ENCODE measurements around the gene KDM4B. TPM values are rescaled to one million over a fixed set of nuclear protein-coding genes. Genes with fewer than 3 reads are reported as not detected.

KDM4B gene
- total RNA-seq, 2 donors from 2014 or later, result 21.0 to 44.8 TPM

DNA sequence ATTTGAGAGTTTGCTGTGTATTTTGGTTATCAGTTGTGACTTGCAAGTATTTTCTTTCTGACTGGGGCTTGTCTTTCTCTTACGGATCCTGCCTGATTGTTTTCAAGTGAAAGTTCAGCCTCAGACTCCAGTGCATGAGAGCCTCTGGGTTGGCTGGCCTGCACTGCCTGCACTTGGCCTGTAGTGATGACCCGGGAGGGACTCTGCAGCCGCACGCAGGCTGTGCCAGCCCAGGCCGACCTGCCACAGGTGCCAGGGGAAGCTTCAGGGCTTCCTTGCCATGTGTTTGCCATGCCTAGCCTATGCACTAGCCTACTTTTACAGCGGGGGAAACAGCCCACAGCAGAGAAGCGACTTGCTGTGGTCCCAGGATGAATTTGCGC is 77.0 kb downstream of the KDM4B start:
- no peak for ATAC-seq
- DNase-seq (ENCODE audit: low spot score in 2 of 2), result no peak
- H3K27ac Mint-ChIP-seq, result peak overlapping the region in 1 of 2 donors; percentile 44
- no peaks in the 10 kb centered on the region for H3K36me3 Mint-ChIP-seq
- H3K9me3 Mint-ChIP-seq, result no peaks in the 10 kb centered on the region

DNA sequence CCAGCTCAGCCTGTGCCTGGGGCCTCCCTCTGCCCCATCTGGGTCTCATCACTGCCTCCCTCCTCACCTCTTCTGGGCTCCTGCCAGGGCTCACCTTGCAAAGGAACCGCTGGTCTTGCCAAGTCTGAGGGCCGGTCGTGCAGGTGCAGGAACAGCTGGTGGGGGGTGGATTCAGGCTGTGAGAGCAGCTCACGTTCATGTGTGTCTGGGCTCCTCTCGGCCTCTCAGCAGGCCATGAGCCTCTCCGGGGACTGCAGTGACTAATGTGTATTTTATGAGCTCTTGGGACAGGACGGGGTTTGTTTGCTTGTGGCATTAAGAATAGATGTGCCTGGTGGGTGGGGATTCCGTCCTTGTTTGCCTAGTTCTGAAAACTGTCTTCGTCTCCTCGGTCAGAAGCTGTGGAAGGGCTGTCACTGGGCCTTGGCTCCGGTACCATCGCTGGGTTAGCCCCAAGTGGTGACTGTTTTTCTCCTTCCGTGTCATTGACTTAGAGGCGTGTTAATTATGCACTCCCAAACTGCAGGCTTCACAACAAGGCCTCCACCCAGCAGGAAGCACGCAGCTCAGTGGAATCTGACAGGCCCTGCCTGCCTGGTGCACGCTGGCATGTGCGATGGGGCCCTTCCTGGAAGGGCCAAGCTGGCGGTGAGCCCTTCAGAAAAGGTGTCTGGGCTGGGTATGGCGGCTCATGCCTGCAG is 77.6 kb downstream of the KDM4B start:
- Mint-ChIP-seq H3K27ac (peak overlapping the region; percentile 44), H3K9me3 (no peaks in the 10 kb centered on the region), H3K36me3 (no peaks in the 10 kb centered on the region)
- DNase-seq (ENCODE audit: low spot score in 2 of 2) (no peak), ATAC-seq (no peak)

DNA sequence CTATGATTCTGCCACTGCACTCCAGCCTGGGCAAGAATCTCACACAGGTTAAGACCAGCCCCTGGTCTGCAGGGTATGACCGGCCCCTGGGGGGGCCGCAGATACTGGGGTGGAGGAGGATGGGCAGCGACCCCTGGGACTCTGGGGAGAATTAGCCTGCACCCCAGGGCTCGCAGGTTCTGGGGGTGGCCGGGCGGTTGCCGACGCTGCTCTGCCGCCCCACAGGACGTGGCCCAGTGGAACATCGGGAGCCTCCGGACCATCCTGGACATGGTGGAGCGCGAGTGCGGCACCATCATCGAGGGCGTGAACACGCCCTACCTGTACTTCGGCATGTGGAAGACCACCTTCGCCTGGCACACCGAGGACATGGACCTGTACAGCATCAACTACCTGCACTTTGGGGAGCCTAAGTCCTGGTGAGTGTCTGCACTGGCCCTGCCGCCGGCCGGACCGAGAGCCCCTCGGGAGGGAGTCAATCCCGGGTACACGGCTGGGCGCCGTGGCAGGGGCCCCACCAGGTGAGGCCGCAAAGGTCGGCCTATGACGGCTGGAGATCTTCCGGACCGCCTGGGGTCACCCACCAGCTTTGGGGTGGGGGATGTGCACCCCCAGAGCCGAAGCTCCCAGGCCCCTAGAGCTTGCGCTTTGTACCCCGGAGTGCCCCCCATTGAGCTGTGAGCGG is 78.5 kb downstream of the KDM4B start:
- H3K27ac Mint-ChIP-seq, result no peak overlapping the region
- no peak for DNase-seq (ENCODE audit: low spot score in 2 of 2)
- H3K9me3 Mint-ChIP-seq, result no peaks in the 10 kb centered on the region
- no peaks in the 10 kb centered on the region for H3K36me3 Mint-ChIP-seq
- no peak for ATAC-seq

DNA sequence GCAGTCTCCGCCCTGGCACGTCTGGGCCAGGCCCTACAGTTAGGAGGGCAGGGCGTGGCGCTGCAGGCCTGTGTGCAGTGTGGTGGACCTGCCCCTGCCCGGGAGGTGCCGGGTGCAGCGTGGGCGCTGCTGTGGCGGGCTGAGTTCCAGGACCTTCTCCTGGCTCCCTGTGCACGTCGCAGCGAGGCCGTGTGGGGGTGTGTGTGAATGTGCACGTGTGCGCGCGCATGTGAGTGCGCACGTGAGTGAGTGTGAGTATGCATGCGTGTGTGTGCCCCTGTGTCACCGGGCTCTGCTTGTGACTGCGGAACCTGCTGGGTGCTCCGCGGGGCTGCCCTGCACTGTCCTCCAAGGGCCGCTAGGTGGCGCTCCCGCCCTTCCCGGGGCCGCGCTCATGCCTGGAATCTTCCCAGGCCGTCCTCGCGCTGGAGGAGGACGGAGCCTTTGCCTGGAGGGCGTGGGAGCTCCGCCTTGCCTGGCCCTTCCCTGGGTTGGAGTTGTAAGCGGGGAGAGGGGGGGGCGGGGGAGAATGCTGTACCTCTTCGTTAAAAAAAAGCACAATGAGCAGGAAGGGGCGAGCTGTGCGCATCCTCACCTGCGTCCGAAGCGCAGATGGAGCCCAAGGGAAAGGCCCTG is 79.3 kb downstream of the KDM4B start:
- H3K36me3 Mint-ChIP-seq, result no peaks in the 10 kb centered on the region
- H3K27ac Mint-ChIP-seq, result no peak overlapping the region
- H3K9me3 Mint-ChIP-seq, result no peaks in the 10 kb centered on the region
- DNase-seq (ENCODE audit: low spot score in 2 of 2) (peak in 1 of 2 donors; percentile 72), ATAC-seq (peak; percentile 80 to 85)

DNA sequence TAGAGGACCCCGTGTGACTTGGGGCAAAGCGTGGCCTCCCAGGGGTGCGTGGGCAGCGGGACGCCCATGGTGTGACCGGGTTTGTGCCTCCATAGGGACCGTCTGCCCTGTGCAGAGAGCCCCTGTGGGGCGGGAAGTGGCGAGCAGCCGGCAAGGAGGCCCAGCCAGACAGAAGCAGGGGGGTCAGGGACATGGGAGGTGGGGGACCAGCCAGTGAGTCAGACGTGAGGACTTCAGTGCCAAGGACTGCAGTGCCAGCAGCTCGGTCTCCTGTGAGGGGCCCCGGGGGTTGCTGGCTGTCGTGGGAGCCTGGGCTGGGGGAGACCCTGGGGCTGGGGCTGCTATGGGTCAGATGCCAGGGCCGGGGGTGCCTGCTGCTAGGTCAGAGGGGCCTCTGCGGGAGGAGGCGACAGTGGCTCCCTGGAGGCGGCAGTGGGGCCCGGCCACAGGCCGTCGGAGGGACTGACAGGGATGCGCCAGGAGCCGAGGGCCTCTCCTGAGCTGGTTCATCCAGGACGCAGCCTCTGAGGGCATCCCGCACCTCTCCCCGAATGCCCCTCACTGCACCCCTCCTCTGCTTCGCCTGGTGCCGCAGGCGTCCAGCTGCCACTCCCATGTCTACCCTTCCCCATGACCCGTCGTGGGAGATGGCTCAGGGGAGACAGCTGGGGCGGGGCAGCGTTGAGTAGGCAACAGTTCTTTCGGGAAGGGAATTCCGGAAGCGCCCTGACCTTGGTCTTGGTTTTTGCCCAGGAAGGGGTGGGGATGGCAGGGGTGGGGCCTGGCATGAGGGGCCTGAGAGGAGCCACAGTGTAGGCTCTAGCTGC is 80.0 kb downstream of the KDM4B start:
- Mint-ChIP-seq H3K36me3 (no peaks in the 10 kb centered on the region), H3K27ac (no peak overlapping the region), H3K9me3 (no peaks in the 10 kb centered on the region)
- DNase-seq (ENCODE audit: low spot score in 2 of 2) (no peak), ATAC-seq (no peak)

DNA sequence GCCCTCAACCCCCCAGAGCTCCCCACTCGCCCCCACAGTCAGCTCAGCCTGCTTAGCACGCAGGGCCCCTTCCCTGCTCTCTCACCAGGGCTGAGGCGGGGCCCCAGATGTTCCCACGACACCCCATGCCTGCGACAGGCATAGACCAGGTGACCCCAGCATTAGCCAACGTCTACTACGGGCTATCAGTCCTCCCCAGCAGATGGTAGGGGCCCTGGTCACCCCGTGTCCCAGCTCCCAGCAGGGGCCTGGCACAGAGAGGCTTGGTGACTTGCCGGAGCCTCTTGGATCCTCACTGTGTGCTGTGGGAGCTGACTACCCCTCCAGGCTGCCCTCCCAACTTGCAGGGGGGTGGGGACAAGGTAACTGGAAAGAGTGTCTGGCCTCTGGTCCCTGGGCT is 80.6 kb downstream of the KDM4B start:
- Mint-ChIP-seq H3K9me3 (no peaks in the 10 kb centered on the region), H3K27ac (no peak overlapping the region), H3K36me3 (no peaks in the 10 kb centered on the region)
- ATAC-seq (no peak), DNase-seq (ENCODE audit: low spot score in 2 of 2) (no peak)

DNA sequence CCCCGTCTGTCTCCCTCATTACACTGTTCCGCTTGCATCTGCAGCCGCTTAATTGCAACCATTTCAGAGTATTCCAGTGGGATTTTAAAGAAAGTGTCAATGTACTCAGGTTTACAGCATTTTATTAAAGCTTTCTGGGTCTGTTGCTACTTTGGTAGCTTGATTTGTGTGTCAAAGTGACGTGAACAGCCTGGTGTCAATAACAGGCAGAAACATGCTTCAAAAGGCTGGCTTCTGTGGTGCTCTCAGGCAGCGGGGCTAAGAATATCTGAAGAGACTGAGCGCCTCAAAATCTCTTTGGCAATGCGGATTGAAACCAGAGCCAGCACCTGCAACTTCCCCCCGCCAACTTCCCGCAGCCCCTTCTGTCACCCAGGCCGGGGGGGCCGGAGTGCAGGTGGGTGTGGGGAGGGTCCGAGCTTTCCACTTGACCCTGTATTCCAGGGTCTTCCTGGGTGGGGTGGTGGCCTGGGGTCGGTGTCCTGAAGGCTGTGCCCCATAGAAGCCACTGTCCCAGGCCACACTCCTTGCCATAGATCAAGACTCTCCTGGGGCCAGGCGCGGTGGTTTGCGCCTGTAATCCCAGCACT is 81.2 kb downstream of the KDM4B start:
- ATAC-seq, result no peak
- peak overlapping the region in 1 of 2 donors; percentile 29 for H3K27ac Mint-ChIP-seq
- no peaks in the 10 kb centered on the region for H3K36me3 Mint-ChIP-seq
- no peaks in the 10 kb centered on the region for H3K9me3 Mint-ChIP-seq
- no peak for DNase-seq (ENCODE audit: low spot score in 2 of 2)

DNA sequence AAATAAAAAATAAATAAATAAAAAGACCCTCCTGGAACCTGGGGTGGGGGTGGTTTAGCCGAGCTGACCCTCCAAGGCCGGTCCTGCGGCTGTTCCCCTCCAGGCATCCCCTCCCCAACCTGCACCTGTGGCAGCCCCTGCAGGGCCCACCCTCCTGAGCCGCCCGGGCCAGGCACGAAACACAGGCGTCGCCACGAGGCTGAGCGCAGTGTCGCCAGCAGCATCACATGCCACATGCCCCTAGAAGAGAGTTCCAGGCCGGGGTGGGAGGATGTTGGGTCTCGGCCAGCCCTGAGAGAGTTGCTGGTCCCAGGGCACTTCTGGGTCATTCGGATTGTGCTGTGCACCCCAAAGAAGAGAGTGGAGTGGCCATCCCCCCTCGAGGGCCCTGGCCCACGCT is 82.0 kb downstream of the KDM4B start:
- ATAC-seq (no peak), DNase-seq (ENCODE audit: low spot score in 2 of 2) (no peak)
- Mint-ChIP-seq H3K9me3 (no peaks in the 10 kb centered on the region), H3K27ac (no peak overlapping the region), H3K36me3 (no peaks in the 10 kb centered on the region)

DNA sequence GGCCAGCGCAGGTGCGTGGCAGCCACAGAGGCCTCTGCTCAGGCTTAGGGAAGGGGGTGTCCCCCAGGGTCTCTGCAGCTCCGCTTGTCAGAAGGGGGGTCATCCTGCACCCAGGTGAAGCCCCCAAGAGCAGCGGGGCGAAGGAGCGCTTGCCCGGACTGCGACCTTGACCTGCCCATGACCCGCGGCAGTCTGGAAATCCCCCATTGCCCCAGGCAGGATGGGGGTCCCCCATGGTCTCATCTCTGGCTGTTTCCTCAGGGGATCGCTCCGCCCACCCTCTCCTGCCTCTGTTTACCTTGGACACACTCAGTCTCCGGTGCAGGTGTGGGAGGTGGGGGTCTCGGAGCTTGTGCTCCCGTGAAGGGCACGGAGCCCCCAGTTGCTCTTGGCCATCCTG is 82.7 kb downstream of the KDM4B start:
- no peak for ATAC-seq
- Mint-ChIP-seq H3K27ac (no peak overlapping the region), H3K36me3 (no peaks in the 10 kb centered on the region), H3K9me3 (no peaks in the 10 kb centered on the region)
- DNase-seq (ENCODE audit: low spot score in 2 of 2), result no peak

DNA sequence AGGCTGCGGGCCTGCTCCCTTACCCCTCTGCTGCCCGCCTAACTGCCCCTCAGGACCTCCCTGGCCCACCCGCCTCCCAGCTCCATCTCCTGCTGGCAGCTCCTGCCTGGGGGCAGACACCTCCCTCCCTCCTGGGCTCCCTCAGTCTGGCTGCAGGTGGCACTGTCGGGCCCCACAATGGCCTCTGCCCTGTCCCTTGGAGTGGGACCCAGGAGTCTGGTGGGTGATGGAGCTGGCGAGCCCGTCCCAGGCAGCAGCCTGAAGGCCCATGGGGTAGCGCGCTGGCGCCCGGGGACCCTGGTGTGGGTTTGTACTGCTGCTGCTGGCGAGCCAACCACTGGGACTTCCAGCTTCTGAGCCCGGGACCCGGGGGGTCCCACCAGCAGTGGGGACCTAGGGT is 83.6 kb downstream of the KDM4B start:
- ATAC-seq, result no peak
- H3K9me3 Mint-ChIP-seq, result no peaks in the 10 kb centered on the region
- H3K36me3 Mint-ChIP-seq, result no peaks in the 10 kb centered on the region
- no peak overlapping the region for H3K27ac Mint-ChIP-seq
- DNase-seq (ENCODE audit: low spot score in 2 of 2), result no peak

DNA sequence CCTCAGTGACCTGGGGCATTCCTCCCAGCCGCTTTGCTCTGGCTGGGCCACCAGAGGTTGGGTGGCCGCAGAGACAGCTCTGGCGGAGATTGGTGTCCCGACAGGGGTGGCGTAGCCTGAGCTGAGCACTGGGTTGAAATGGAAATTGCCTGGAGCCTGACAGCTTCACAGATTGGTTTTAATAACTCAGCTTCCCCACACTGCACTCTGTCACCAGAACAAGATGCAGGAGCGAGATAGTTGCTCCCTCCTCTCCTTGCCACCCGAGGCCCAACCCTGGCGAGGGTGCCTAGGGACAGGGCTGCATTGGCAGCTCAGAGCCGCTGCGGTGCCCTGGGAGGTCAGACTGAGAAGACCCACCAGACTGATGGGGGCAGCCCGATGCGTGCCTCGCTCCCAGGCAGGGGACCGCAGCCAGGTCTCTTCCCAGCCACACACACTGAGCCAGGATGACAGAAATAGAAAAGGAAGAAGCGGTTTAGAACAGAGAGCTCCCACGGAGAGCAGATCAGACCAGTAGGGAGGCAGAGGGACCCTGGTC is 84.1 kb downstream of the KDM4B start:
- Mint-ChIP-seq H3K36me3 (no peaks in the 10 kb centered on the region), H3K27ac (no peak overlapping the region), H3K9me3 (no peaks in the 10 kb centered on the region)
- no peak for ATAC-seq
- no peak for DNase-seq (ENCODE audit: low spot score in 2 of 2)

DNA sequence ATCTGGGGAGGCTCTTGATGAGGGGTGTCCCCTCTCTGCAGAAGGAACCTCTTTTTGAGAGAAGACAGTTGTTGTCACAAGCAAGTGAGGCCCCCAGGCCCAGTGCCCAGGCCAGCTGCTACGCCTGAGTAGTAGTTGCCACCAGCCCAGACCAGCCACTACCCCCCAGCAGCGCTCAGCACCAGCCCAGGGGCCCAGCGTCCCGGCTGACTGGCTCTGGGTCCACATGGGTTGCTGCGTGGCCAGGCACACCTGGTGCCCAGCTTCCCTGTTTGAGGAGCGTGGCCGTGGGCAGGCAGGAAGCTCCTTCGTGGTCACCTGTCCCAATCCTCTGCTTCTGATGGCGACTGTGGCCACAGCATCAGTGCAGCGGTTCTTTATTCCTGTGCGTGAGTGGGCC is 84.7 kb downstream of the KDM4B start:
- ATAC-seq, result no peak
- H3K27ac Mint-ChIP-seq, result no peak overlapping the region
- DNase-seq (ENCODE audit: low spot score in 2 of 2), result no peak
- no peaks in the 10 kb centered on the region for H3K9me3 Mint-ChIP-seq
- H3K36me3 Mint-ChIP-seq, result no peaks in the 10 kb centered on the region

DNA sequence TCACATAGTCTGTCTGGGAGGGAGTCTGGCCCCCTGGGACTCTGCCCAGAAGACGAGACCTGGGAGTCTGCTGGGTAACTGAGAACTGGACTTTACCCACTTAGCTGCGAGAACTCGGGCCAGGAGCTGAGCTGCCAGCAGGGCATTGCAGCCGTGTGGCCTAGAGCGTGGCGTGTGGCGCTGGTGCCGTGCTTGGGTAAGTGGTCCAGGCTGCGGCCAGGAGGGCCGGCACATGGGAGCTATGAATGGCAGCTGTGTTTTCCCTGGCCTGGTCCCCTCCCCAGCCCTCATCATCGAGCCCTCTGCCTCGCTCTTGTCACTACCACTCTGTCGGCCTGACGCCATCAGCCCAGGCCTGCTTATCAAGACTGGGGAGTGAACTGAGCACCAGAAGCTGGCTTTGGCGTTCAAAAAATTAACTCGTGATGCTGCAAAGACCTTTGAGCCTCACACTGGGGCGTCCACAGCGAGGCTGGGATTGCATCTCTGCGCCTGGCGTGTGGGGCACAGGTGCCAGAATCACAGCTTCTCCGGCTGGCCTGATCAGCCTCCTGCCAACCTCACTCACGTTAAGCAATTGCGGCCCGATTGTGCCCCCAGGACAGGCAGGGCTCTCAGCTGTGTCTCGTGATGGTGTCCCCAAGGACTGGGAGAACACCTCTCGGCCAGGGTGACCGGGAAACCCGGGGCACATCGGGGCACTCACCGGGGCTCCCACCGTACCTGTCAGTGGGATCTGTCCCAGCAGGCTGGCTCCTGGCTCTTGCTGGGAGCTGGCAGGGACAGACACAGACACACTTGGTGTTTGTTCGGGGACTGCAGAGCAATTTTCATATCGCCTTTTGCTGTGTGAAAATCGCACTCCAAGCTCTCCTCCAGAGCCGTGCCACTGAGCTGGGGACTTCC is 85.9 kb downstream of the KDM4B start:
- ATAC-seq (no peak), DNase-seq (ENCODE audit: low spot score in 2 of 2) (no peak)
- no peaks in the 10 kb centered on the region for H3K9me3 Mint-ChIP-seq
- no peaks in the 10 kb centered on the region for H3K36me3 Mint-ChIP-seq
- no peak overlapping the region for H3K27ac Mint-ChIP-seq

DNA sequence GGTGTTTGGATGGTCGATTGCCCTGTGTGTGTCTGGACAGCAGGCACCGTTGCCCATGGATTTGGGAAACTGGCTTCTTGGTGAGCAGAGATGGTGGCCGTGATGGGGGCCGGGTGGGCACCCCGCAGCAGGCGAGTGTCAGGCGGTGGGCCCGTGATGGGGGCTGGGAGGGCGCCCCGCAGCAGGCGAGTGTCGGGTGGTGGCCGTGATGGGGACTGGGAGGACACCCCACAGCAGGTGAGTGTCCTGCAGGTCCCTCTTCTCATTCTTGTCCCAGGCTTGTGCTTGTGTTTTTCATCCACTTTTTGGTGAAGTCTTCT is 86.5 kb downstream of the KDM4B start:
- no peaks in the 10 kb centered on the region for H3K9me3 Mint-ChIP-seq
- DNase-seq (ENCODE audit: low spot score in 2 of 2) (no peak), ATAC-seq (no peak)
- H3K36me3 Mint-ChIP-seq, result no peaks in the 10 kb centered on the region
- H3K27ac Mint-ChIP-seq, result no peak overlapping the region

DNA sequence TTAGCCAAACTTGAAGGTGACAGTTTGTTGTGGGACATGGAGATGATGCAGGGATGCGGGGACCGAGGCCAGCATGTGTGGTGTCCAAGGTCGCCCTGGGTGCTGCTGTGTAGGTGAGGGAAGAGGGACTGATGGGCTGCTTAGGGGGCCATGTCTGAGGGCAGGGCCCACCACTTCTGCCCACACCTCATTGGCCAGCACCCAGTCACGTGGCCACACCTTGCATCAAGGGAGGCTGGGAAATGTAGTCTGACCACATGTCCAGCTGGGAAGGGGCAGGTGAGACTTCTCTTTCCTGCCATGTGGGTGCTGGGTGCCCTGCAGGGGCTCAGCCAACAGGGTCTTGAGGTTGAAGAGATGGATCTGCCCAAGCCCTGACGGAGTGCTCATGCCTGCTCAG is 88.9 kb downstream of the KDM4B start:
- Mint-ChIP-seq H3K27ac (peak overlapping the region in 1 of 2 donors; percentile 72), H3K36me3 (peaks cover 17 to 19% of the 10 kb centered on the region in 2 donors), H3K9me3 (peaks cover 6 to 14% of the 10 kb centered on the region in 2 donors)
- ATAC-seq, result no peak
- DNase-seq (ENCODE audit: low spot score in 2 of 2), result no peak
